Uterus (tissue), 4 donors: ENCODE measurements around the gene SGSM2. TPM values are rescaled to one million over a fixed set of nuclear protein-coding genes. Genes with fewer than 3 reads are reported as not detected.

Source experiments
- DNase-seq, 2 donors: peaks; one replicate each; pipeline ENCODE4 v3.0.0-alpha.2; 2019 to 2020
- H3K27ac ChIP-seq, 2 donors: fragments of 200-600 bp; sonication (generic); 1 replicate in 1 of 2; 2 replicates in 1 of 2; pipeline ENCODE4 v1.5.1; 2016 to 2018
- H3K27me3 ChIP-seq, 2 donors: fragments of 200-600 bp; sonication (generic); one replicate each; pipeline ENCODE4 v1.5.1; 2018 to 2019; ENCODE audit warnings: control low read depth in 1 of 2
- H3K36me3 ChIP-seq, 2 donors: fragments of 200-600 bp; sonication (generic); one replicate each; pipeline ENCODE4 v1.5.1; 2019; ENCODE audit warnings: control low read depth in 1 of 2
- H3K4me1 ChIP-seq, 2 donors: fragments of 200-600 bp; sonication (generic); one replicate each; pipeline ENCODE4 v1.5.1; 2018 to 2019; ENCODE audit warnings: control low read depth in 1 of 2
- H3K4me3 ChIP-seq, 2 donors: fragments of 200-600 bp; sonication (generic); 1 replicate in 1 of 2; 2 replicates in 1 of 2; pipeline ENCODE4 v1.5.1; 2018 to 2019; ENCODE audit warnings: mild to moderate bottlenecking in 1 of 2
- H3K9me3 ChIP-seq, 2 donors: fragments of 200-600 bp; sonication (generic); one replicate each; pipeline ENCODE4 v1.5.1; 2019; ENCODE audit warnings: control low read depth in 1 of 2
- POLR2A ChIP-seq, 2 donors: fragments of 450-650 bp; IDR thresholded peaks; one replicate each; pipeline ENCODE4 v1.6.1; 2016; ENCODE audit warnings: antibody characterized with exemption in 2 of 2, mild to moderate bottlenecking in 1 of 2, moderate library complexity in 1 of 2
- intact Hi-C: fragments of 100-400 bp; cut with DNase I; formaldehyde crosslinking; loops from one replicate; pipeline ENCODE4 v1.15.1; 2023; ENCODE audit warnings: low total_unique reads
- total RNA-seq, 4 donors: library from RNA; depleted of rRNA in 3 of 4; stranded (reverse); fragments of >200 nt in 3 of 4; gene quantifications; one replicate each; pipeline versions ENCODE4 v1.1.0 to v1.2.4, GENCODE V29; 2014 to 2023
- TF ChIP-seq, protein P1 (sequence below), 4 experiments: fragments of 200-600 bp in 2 of 4; fragments of 450-650 bp in 2 of 4; sonication (generic) in 2 of 4; IDR thresholded peaks; one replicate each; pipeline ENCODE4 v1.5.1; 2016 to 2019; ENCODE audit warnings: antibody characterized with exemption in 4 of 4, mild to moderate bottlenecking in 2 of 4, moderate library complexity in 1 of 4
- donor health status: DM: yes; HTN: yes; CAD: no.

The SGSM2 gene
- total RNA-seq, 4 donors from 2014 or later, result 13.2 to 77.5 (median 51.2) TPM

DNA sequence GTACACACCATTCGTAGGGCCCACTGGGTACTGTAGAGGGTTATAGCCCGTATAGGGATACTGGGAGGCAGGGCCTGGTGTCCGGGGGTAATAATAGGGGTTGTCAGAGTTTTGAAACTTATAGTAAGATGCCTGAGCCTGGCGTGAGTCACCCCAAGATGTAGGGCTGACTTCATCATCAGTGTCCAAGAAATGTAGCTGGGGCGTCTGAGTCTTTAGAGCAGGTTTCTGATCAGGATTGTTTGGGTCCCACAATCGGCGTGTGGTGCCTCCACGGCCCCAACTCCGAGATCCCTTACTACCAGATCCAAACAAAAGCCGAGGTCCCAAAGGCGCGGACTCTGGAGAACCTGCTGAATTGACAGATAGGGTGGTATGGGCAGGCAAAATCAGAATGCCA is 38.2 kb upstream of the SGSM2 start:
- no peak overlapping the region for H3K27ac ChIP-seq
- H3K9me3 ChIP-seq, result no peaks in the 10 kb centered on the region
- TF ChIP-seq, protein P1, sequence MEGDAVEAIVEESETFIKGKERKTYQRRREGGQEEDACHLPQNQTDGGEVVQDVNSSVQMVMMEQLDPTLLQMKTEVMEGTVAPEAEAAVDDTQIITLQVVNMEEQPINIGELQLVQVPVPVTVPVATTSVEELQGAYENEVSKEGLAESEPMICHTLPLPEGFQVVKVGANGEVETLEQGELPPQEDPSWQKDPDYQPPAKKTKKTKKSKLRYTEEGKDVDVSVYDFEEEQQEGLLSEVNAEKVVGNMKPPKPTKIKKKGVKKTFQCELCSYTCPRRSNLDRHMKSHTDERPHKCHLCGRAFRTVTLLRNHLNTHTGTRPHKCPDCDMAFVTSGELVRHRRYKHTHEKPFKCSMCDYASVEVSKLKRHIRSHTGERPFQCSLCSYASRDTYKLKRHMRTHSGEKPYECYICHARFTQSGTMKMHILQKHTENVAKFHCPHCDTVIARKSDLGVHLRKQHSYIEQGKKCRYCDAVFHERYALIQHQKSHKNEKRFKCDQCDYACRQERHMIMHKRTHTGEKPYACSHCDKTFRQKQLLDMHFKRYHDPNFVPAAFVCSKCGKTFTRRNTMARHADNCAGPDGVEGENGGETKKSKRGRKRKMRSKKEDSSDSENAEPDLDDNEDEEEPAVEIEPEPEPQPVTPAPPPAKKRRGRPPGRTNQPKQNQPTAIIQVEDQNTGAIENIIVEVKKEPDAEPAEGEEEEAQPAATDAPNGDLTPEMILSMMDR (IDR thresholded peaks at IDR 0.05), result no peak
- H3K27me3 ChIP-seq, result no peaks in the 10 kb centered on the region
- no peak overlapping the region for H3K4me3 ChIP-seq
- DNase-seq, result no peak
- peaks cover 0 to 10% of the 10 kb centered on the region in 2 donors for H3K4me1 ChIP-seq
- intact Hi-C loops, result no loop called here
- no peaks in the 10 kb centered on the region for H3K36me3 ChIP-seq

DNA sequence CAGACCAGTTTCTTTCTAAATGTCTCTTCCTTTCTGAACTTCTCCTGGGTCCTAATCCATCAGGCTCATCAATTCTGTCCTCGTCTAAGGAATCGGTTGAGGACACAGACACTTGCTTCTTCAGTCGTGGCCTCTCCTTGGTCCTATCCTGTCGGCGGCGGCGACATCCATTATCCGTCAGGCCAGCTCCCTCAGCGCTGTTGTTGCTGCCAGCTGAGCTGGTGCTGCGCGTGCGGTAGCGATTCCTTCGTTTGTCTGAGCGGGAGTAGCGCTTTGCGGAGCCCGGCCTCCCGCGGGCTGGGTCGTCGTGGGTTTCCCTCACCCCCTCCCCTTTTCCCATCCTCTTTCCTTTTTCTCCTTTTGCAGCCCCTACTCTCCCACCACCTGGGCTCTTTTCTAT is 37.5 kb upstream of the SGSM2 start:
- TF ChIP-seq POLR2A (IDR thresholded peaks at IDR 0.05), result no peak
- TF ChIP-seq, protein P1 (IDR thresholded peaks at IDR 0.05), result no peak
- no peaks in the 10 kb centered on the region for H3K27me3 ChIP-seq
- no peak overlapping the region for H3K4me3 ChIP-seq
- no peaks in the 10 kb centered on the region for H3K36me3 ChIP-seq
- H3K27ac ChIP-seq, result no peak overlapping the region
- H3K4me1 ChIP-seq, result peaks cover 0 to 10% of the 10 kb centered on the region in 2 donors
- no peaks in the 10 kb centered on the region for H3K9me3 ChIP-seq
- DNase-seq, result no peak
- intact Hi-C loops, result no loop called here

DNA sequence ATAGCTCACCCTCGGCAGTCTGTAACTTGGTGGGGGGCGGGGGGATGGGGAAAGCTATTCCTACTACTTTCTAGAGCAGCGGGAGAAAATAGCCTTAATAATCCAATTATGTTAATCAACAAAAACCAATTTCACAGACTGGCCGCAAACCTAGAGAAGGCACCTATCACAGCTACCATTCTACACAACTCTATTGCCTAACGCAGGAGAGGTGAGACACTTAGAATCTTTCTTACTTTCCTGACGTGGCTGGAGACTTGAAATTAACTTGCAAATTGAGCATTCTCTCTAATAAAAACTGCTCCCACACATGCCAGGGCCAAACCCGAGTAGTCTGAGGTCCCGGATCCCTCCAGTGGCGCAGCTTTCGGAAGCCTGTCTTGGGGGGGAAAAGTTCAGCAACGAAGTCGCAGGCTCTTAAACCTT is 34.5 kb upstream of the SGSM2 start:
- Histone ChIP-seq H3K9me3 (no peaks in the 10 kb centered on the region), H3K4me3 (peak overlapping the region; percentile 81 to 88), H3K36me3 (no peaks in the 10 kb centered on the region), H3K4me1 (peaks cover 0 to 10% of the 10 kb centered on the region in 2 donors), H3K27ac (peak overlapping the region; percentile 91 to 94), H3K27me3 (no peaks in the 10 kb centered on the region)
- no peak for DNase-seq
- TF ChIP-seq, protein P1 (IDR thresholded peaks at IDR 0.05), result no peak
- TF ChIP-seq POLR2A (IDR thresholded peaks at IDR 0.05), result no peak
- intact Hi-C loops, result no loop called here

DNA sequence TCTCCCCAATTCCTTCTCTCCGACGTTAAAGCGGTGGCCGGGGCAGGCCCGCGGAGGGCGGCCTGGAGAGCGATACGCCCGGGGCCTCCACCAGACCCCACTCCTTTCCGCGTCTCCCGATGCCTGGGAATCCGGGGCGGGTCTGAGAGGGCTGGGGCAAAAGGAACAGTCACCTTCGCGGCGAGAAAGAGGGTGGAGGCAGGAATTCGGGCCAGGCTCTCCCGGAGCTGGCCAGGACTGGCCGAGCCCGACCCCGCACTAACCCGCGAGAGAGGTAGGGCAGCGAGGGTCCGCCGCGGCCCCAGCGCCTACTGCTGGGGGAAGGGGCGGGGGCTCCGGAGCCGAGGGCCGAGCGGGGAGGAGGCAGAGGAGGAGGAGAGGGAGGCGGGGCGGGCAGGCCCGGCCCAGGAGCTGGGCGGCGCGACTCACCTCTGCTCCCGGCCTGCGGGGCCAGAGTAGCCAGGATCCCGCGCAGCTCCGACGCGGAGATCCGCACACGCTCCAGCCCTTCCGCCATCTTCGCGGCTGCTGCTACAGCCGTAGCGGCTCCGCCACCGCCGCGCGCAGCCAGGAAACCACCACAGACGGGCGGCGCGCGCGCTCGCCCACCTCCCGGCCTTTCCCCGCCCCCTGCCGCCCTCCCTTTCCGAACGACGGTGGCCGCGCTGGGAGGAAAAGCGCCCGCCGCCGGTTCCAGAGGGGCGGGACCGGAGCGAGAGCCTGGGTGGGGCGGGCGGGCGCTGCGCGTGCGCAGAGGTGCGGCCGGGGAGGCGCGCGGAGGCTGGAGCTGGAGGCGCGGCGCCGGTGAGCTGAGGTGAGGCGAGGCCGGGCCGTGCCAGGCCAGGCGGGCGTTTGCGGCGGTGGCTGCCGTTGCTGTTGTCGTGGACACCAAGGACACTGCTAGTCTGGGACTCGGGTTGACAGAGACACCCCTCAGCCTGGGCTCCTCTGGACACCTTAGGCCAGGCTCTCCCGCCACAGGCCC is 33.8 kb upstream of the SGSM2 start, which contains the start of the genes SMG6 and SRR:
SMG6 (minus strand) TSS at position 582 of the 985 bp plus-strand sequence; CDS start at position 517, 65 bp downstream.
SRR (plus strand) TSS at position 747 of the 985 bp plus-strand sequence. CDS start 11,611 bp downstream, outside the sequence.
- DNase-seq, result peak; percentile 89 to 92
- H3K27ac ChIP-seq, result peak within 1 kb of the TSS; percentile 91 to 94
- H3K27me3 ChIP-seq, result no peaks in the 10 kb centered on the region

More for the DNA sequence above, 33.8 kb upstream of the SGSM2 start, which contains the start of the genes SMG6 and SRR:
- Histone ChIP-seq H3K9me3 (no peaks in the 10 kb centered on the region), H3K4me1 (peaks cover 0 to 10% of the 10 kb centered on the region in 2 donors), H3K4me3 (peak within 1 kb of the TSS; percentile 81 to 88), H3K36me3 (no peaks in the 10 kb centered on the region)
- intact Hi-C loops, result no loop called here
- TF ChIP-seq, protein P1 (IDR thresholded peaks at IDR 0.05), result no peak
- peak in 1 of 2 donors; percentile 76 for TF ChIP-seq POLR2A (IDR thresholded peaks at IDR 0.05)
